Fibroblast of upper back skin (primary cell): ENCODE results near the gene MEIOC.

Experiments
- DNase-seq: peaks from one replicate; pipeline ENCODE4 v3.0.0-alpha.2; 2013

Gene MEIOC

DNA sequence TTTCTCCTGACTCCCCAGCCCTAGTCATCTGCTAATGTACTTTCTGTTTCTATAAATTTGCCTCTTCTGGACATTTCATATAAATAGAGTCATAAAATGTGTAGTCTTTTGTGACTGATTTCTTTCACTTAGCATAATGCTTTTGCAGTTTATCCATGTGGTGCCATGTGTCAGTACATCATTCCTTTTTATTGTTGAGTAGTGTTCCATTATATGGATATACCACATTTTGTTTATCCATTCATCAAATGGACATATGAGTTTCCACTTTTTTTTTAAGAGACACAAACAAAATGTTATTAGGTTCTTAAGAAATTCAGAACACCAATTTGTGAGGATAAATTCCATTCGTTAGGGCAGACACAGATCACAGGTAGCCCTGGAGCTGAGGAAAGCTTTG is 63.2 kb downstream of the MEIOC start:
- DNase-seq: no peak

DNA sequence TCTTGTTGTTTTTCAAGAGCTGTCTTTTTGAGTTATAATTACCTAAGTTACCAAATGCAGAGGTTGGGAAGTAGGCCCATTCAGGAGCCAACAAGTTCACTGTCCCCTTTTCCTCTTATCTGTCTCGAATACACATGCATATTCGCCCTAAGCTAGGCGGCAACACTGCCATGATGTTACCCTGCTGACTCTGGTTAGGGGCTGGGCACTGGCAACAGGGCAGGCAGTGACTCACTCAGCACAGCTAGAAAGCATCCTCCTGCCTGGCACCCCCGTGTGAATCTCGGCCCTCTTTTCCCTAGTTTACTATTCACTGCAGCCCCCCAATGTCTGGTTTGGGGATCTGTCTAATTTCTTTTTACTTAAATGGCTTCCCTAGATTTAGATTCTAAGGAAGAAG is 66.0 kb downstream of the MEIOC start:
- no peak for DNase-seq
